Dedifferentiated amniotic fluid mesenchymal stem cell (primary cell): ENCODE measurements around the gene PML.
"Not testable (repeated sequence)": the region's sequence is repeated elsewhere in the genome, so short reads cannot be mapped to it uniquely, and the experiment has no call there.

Source experiments
- DNase-seq: peaks from one replicate; pipeline ENCODE4 v3.0.0-alpha.2; 2016; ENCODE audit errors: extremely low spot score

The PML gene

GRCh38 chr15:73959012-73959581 is 35.4 kb upstream of the PML start:
- peak; percentile 26 for DNase-seq

GRCh38 chr15:73959801-73960200 is 34.7 kb upstream of the PML start:
- no peak for DNase-seq

GRCh38 chr15:73960472-73961070 is 33.9 kb upstream of the PML start:
- not testable (repeated sequence) for DNase-seq

- DNase-seq, result no peak
These were observed 32.1 kb upstream of the PML start for GRCh38 chr15:73962433-73962832.

DNA sequence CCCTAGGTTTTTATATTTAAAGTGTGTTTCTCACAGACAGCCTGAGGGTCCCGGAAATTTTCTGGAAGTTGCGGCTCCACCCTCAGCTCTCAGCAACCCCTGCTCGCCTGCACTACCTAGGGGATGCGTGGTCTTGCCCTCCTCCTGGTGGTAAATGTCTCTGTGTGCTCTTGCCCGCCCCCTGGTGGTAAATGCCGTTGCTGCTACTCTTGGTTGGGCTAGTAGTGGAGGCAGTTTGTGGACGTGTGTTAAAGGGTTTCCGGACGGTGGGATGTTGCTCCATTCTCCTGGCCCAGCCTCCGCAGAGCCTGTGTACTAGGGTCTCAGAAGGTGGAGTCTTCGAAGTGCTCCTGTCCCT is 29.8 kb upstream of the PML start:
- peak; percentile 64 for DNase-seq

DNA sequence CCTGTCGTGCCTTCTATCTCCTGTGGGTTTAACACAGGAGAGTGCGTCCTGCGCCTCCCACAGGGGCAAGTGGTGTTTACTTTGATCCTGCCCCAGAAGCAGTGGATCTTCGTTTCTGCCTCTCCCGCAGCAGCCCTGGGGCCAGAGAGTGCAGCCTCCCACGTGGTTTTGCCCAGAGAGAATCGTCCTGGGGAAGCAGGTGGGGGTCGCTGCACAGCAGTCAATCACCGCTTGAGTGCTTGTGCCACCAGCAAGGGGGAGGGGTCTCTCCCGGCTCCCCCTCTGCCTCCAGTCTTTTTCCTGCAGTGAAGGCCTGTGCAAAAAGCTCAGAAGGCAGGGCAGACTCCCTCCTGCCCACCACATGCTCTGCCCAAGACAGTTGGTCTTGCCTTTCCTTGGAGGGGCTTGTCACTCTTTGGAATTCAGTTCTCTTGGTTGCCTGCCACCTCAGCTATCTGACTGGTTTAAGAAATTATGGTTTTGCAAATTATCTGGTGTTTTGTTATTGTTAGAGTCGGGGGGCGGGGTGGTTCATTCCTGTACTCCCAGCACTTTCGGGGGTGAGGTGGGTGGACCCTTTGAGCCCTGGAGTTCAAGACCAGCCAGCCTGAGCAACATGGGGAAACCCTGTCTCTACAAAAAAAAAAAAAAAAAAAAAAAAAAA is 29.3 kb upstream of the PML start:
- DNase-seq, result no peak

DNA sequence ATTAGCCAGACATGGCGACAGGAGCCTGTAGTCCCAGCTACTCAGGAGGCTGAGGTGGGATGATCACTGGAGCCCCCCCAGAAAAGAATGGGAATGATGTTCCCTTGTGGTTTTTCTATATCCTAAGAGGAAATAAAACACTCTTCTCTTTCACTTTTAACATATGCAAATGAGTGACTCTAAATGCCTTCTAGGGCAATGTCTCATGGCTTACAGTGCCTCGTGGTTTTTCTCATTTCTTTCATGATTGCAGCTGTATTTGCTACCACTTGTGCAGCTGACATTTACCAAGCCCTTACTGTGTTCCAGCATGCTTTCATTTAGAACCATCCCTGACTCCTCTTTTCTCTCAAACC is 28.8 kb upstream of the PML start:
- DNase-seq, result no peak

DNA sequence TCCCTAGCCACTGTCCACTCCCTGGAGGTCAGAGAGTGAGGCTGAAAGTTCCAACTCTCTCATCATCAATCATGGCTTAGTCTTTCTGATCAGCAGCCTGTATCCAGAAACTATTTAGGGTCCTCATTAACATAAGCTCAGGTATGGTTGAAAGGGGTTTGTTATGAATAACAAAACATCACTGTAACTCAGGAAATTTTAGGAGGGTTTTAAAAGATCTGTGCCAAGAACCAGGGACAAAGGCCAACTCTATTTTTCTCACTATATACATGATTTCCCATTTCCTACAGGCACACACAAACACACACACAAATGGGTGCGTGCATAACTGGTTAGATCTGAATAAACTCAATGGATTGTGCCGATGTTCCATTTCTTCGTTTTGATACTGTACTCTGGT is 26.1 kb upstream of the PML start:
- no peak for DNase-seq

DNA sequence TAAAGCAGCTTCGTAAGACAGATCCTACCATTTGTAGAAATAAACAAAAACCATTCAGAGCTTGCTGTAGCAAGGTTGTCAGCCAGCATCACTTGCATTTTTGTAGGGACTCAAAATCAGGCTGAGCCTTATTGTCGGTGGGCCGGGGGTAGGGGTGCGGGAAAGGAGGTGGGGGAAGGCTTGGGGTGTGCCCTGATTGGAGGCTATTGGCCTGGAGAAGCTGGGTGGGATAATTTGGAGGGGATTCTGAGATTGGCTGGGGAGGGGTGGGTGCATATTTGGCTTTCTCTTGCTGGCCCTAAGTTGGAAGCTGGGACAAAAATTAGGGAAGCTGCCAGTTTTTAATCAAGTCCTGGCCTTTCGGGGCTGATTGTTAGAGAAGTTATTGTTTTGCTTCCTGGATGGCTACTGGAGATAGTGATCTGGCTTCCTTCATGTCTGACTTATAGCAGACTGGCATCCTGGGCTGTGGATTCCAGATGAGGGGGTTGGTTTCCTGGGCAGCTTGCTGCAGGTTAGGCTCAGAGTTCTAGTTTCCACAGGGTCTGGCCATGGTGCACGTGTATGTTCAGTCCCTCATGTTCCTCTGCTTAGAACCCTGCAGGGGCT is 25.3 kb upstream of the PML start:
- no peak for DNase-seq

GRCh38 chr15:73972984-73973682 is 21.4 kb upstream of the PML start:
- peak; percentile 84 for DNase-seq

- not testable (repeated sequence) for DNase-seq
These were observed 20.8 kb upstream of the PML start for GRCh38 chr15:73973683-73974200.

DNA sequence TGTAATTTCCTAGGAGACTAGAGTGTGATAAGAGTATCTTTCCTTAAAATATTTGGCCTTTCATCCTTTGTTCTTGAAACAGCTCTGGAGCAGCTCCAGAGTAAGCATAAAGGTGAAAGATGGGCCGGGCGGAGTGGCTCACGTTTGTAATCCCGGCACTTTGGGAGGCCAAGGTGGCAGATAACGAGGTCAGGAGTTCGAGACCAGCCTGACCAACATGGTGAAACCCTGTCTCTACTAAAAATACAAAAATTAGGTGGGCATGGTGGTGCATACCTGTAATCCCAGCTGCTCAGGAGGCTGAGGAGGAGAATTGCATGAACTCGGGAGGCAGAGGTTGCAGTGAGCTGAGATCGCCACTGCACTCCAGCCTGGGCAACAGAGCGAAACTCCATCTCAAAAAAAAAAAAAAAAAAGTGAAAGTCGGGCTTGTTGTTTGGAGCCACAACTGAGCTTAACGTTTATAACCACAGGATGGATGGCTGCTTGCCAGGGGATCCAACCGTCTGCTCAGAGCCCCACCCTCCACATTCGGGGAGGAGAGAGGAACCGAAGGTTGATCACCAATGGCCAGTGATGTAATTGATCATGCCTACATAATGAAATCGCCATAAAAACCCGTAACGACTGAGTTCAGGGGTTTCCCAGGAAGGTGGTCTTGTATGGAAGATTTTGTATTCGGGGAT is 18.9 kb upstream of the PML start:
- DNase-seq, result not testable (repeated sequence)

DNA sequence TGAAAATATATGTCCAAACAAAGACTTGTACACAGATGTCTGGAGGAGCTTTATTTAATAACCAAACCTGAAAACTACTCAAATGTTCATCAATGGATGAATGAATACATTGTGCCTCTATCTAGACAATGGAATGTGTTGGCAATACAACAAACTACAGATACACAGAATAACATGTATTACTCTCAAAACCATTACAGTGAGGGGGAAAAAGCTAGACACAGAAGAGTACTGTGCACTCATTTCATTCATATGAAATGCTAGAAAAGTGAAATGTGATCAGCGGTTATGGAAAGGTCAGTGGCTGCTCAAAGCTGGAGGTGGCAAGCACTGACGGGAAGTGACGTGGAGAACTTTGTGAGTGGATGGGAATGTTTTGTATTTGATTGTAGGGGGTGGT is 15.6 kb upstream of the PML start:
- no peak for DNase-seq

DNA sequence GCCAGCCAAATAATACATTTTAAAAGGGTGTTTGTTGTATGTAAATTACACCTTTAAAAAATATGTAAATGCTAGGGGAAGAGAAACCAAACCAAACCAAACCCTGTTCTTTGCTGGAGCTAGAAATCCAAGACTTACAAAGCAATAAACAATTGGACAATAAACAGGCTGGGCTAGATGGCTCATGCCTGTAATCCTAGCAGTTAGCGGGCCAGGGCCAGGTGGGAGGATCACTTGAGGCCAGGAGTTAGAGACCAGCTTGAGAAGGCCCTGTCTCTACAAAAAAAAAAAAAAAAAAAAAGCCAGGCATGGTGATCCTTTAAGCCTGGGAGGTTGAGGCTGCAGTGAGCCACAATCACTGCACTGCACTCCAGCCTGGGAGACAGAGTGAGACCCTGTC is 14.9 kb upstream of the PML start:
- DNase-seq, result no peak

DNA sequence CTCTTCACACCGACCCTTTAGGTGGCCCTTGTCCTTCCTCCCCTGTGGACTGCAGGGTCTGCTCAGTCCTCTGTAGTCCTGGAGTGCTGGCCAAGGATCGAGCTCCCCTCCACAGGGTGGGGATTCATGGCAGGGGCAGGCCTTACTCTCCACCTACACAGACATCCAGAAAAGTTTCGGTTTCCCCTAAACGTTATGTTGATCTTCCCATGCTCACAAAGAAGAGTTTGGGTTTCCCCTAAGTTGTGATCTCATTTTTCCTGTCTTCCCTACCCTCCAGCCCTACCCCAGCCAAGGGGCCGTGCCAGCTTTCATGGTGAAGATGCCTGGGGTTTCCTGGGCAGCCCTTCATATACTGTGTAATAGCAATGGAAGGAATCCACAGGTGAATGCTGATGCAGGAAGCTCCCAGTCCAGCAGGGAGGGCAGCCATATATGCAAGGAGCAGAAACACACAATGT is 12.7 kb upstream of the PML start:
- no peak for DNase-seq

DNA sequence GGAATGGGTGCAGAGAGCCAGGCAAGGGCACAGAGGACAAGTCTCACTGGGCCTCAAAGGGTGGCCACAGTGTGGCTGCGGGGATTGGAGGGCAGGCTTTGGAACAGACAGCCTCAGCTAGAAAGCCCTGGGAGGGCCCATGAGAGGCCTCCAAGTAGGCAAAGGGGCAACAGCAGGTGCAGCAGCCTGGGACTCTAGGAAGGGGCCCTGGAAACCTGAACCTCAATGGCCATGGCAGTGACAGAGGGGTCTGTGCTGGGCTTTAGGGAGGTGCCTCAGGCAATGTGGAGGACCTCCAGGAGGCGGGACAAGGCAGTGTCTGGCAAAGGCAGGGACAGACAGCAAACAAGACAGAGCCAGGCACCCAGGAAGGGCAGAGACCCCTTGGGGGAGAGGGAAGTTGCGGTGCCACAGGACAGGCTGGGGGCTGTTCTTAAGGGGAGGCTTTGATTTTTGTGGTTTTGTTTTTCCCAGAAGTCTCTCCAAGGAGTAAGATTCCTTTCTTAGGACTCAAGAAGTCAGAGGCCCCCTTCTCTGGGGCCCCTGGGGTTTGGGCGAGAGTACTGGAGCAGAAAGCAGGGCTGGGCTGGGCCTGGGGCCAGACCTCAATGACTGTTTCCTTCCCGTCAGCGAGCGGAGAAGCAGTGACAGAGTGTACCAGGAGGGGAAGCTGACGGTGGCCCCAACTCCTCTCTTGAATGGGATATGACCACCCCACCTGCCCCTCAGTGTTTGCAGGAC is 12.1 kb upstream of the PML start:
- peak; percentile 94 for DNase-seq

DNA sequence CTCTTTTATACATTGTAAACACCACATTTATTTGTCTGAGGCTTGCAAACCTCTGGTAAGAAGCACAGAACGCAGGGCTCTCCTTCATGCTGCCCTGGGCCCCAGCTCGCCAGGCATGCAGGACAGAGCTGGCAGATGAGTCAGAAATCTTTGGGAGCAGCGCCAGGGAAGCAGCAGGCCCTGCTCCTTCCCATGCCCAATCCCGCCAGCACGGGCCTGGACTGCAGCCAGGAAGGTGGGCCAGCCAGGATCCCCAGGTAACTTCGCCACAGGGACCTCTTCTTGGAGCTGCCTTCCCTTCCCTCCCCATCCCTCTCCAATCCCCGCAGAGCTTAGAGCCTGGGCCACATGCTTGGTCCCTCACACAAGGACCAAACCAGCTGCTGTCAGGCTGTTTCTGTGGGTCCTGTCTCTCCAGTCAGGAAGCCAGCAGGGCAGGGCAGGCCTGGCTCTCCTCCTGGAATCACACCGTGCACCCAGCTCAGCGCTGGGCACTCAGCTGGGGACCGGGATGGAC is 11.2 kb upstream of the PML start:
- peak; percentile 82 for DNase-seq

GRCh38 chr15:73983773-73984172 is 10.7 kb upstream of the PML start:
- no peak for DNase-seq

GRCh38 chr15:73984208-73984979 is 10.1 kb upstream of the PML start:
- no peak for DNase-seq
